Calu3 (cell line): ENCODE data around the gene RSRC2. TPM values are rescaled to one million over a fixed set of nuclear protein-coding genes. Genes with fewer than 3 reads are reported as not detected.
A peak's percentile ranks its signal among the peaks of the same experiment; 100 is the strongest.

ENCODE experiments used
- BruUV-seq: library from RNA; stranded (reverse); fragments of 400-500 nt; replicated peaks from 2 replicates; lab custom pipeline; 2021; lab: Mats Ljungman, UMichigan
- CTCF ChIA-PET: fragments of 300-600 bp; sonication (Branson Sonifier 250); formaldehyde crosslinking; loops from one replicate; lab custom pipeline; 2022; ENCODE audit warnings: antibody characterized with exemption; lab: Charles Lee
- DNase-seq: peaks from one replicate; pipeline ENCODE4 v3.0.0; 2022
- H3K27ac Mint-ChIP-seq: one replicate; pipeline ENCODE4 v1.8.0; 2022; ENCODE audit warnings: mixed read lengths; ENCODE audit not compliant: unreplicated experiment
- H3K27me3 Mint-ChIP-seq: one replicate; pipeline ENCODE4 v1.8.0; 2022; ENCODE audit warnings: mixed read lengths; ENCODE audit not compliant: unreplicated experiment
- H3K36me3 Mint-ChIP-seq: one replicate; pipeline ENCODE4 v1.8.0; 2022; ENCODE audit warnings: mild to moderate bottlenecking, moderate library complexity, mixed read lengths; ENCODE audit not compliant: insufficient read depth, unreplicated experiment
- H3K4me1 Mint-ChIP-seq: one replicate; pipeline ENCODE4 v1.8.0; 2022; ENCODE audit warnings: mild to moderate bottlenecking, low read depth, mixed read lengths; ENCODE audit not compliant: unreplicated experiment
- H3K4me3 Mint-ChIP-seq: one replicate; pipeline ENCODE4 v1.8.0; 2022; ENCODE audit warnings: mild to moderate bottlenecking, low read depth, moderate library complexity, mixed read lengths; ENCODE audit not compliant: unreplicated experiment
- H3K9me3 Mint-ChIP-seq: one replicate; pipeline ENCODE4 v1.8.0; 2022; ENCODE audit warnings: low read depth, mixed read lengths; ENCODE audit not compliant: unreplicated experiment
- intact Hi-C: fragments of 100-400 bp; cut with micrococcal nuclease; formaldehyde crosslinking; loops from one replicate; pipeline ENCODE4 v1.10.0; 2022; ENCODE audit not compliant: unreplicated experiment
- total RNA-seq: library from RNA; stranded (reverse); gene quantifications from 2 replicates; pipeline ENCODE4 v1.2.3, GENCODE V29; 2022
- TF ChIP-seq, protein P1 (sequence below): fragments of 200-600 bp; IDR thresholded peaks from one replicate; pipeline ENCODE4 v1.8.0; 2022; ENCODE audit warnings: antibody characterized with exemption; ENCODE audit not compliant: unreplicated experiment

RSRC2 gene
- total RNA-seq, 1 experiment from 2014 or later, result 86.9 TPM

DNA sequence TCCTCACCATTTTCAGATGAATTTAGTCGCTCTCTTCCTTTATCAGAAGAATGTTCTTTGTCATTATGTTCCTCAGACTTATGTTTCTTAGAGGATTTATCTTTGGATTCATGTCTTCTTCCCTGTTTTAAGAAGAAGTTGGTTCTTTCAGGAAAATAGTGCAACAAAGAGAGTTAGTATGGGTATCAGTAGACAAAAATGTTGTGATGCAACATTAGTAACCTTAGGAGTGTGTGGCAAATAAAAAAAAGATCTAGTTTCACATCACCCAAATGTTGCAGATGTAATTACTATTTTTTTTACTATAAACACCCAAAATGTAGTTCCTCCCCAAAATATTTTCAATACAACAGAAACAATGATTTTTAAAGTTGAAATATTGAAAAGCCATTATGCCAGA lies 7.8 kb downstream of the RSRC2 start:
- no TSS peak for BruUV-seq
- no peak for DNase-seq
- Mint-ChIP-seq H3K27me3 (no peaks in the 10 kb centered on the region), H3K4me3 (no peak overlapping the region), H3K4me1 (peaks cover 27% of the 10 kb centered on the region), H3K9me3 (no peaks in the 10 kb centered on the region), H3K36me3 (peaks cover 92% of the 10 kb centered on the region), H3K27ac (peak overlapping the region; percentile 50)
- TF ChIP-seq, protein P1, sequence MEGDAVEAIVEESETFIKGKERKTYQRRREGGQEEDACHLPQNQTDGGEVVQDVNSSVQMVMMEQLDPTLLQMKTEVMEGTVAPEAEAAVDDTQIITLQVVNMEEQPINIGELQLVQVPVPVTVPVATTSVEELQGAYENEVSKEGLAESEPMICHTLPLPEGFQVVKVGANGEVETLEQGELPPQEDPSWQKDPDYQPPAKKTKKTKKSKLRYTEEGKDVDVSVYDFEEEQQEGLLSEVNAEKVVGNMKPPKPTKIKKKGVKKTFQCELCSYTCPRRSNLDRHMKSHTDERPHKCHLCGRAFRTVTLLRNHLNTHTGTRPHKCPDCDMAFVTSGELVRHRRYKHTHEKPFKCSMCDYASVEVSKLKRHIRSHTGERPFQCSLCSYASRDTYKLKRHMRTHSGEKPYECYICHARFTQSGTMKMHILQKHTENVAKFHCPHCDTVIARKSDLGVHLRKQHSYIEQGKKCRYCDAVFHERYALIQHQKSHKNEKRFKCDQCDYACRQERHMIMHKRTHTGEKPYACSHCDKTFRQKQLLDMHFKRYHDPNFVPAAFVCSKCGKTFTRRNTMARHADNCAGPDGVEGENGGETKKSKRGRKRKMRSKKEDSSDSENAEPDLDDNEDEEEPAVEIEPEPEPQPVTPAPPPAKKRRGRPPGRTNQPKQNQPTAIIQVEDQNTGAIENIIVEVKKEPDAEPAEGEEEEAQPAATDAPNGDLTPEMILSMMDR, result no peak
- CTCF ChIA-PET, result no interaction called here
- intact Hi-C loops, result no loop called here

DNA sequence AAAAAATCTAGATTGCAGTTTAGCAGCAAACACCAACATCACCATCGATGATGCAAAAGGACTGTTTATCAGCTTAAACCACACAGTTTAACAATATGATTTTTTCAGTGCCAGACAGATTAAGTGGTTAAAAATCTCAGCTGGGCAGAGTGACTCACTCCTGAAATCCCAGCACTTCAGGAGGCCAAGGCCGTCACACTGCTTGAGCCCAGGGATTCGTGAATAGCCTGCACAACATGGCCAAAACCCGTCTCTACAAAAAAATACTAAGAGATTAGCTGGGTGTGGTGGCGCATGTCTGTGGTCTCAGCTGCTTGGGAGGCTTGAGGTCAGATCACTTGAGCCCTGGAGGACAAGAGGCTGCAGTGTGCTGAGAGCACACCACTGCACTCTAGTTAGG lies 8.9 kb downstream of the RSRC2 start:
- H3K36me3 Mint-ChIP-seq, result peaks cover 92% of the 10 kb centered on the region
- no TSS peak for BruUV-seq
- intact Hi-C loops, result no loop called here
- no peaks in the 10 kb centered on the region for H3K27me3 Mint-ChIP-seq
- H3K4me1 Mint-ChIP-seq, result peaks cover 18% of the 10 kb centered on the region
- DNase-seq, result no peak
- H3K27ac Mint-ChIP-seq, result peak overlapping the region; percentile 67
- TF ChIP-seq, protein P1, result no peak
- CTCF ChIA-PET, result no interaction called here
- no peak overlapping the region for H3K4me3 Mint-ChIP-seq
- H3K9me3 Mint-ChIP-seq, result no peaks in the 10 kb centered on the region

DNA sequence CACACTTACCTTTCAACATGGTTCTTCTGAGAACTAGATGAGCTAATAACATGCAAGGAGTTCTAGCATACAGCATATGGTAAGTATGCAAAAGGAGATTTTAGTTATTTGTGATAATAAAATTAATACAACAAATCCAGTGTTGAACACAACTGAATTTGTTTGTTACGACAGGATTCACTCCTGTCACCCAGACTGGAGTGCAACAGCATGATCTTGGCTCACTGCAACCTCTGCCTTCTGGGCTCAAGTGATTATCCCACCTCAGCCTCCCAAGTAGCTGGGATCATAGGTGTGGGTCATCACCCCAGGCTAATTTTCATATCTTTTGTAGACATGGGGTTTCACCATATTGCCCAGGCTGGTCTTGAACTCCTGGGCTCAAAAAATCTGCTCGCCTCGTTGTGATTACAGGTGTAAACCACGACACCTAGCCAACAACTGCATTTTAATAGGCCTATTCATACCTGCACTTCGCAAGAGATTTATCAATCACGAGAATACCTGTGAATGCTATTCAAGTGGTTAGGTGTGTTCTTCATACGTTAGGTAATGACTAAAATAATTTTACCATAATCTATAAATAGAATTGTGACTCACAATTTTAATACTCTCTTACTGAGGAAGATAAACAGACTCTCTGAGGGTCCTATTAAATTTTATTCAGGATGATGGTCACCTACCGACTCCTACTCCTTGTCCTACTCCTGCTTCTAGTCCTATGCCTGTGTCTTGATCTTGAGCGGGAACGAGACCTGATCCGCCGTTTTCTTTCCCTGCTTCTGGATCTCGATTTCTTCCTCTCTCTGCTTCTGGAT lies 10.0 kb downstream of the RSRC2 start:
- Mint-ChIP-seq H3K36me3 (peaks cover 98% of the 10 kb centered on the region), H3K27ac (peak overlapping the region; percentile 67), H3K9me3 (no peaks in the 10 kb centered on the region), H3K27me3 (no peaks in the 10 kb centered on the region), H3K4me1 (peaks cover 18% of the 10 kb centered on the region), H3K4me3 (no peak overlapping the region)
- DNase-seq, result no peak
- CTCF ChIA-PET, result no interaction called here
- no TSS peak for BruUV-seq
- TF ChIP-seq, protein P1, result no peak
- intact Hi-C loops, result no loop called here

DNA sequence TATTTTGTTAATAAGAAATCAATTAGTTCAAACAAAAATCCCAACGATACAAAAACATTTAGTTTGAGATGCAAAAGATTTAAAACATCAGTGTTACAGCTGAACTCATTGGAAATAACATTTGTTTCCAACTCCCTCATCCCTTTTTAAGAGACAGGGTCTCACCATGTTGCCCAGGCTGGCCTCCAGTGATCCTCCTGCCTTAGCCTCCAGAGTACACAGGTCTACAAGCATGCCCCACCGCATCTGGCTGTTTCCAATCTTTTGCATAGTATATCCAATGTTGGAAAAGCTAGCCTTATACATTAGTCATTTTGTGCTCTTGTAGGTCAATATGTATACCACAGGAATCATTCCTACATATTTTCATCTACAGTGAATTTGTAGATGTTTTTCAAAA lies 11.5 kb downstream of the RSRC2 start:
- TF ChIP-seq, protein P1, result no peak
- intact Hi-C loops, result no loop called here
- Mint-ChIP-seq H3K27ac (no peak overlapping the region), H3K27me3 (no peaks in the 10 kb centered on the region), H3K4me1 (peaks cover 10% of the 10 kb centered on the region), H3K36me3 (peaks cover 95% of the 10 kb centered on the region), H3K4me3 (no peak overlapping the region), H3K9me3 (no peaks in the 10 kb centered on the region)
- BruUV-seq, result no TSS peak
- no peak for DNase-seq
- CTCF ChIA-PET, result no interaction called here
